C1 segment of cervical spinal cord (tissue), 14 donors: ENCODE data around the gene SLC35C1.
"Not testable (repeated sequence)": the region's sequence is repeated elsewhere in the genome, so short reads cannot be mapped to it uniquely, and the experiment has no call there.

Experiments
- DNase-seq, 14 donors: peaks; one replicate each; lab custom pipeline; 2025; lab: John Stamatoyannopoulos, UW

SLC35C1 gene

GRCh38 chr11:45788887-45789286, 16.1 kb upstream of the SLC35C1 start:
- DNase-seq = no peak

GRCh38 chr11:45791524-45791923, 13.4 kb upstream of the SLC35C1 start:
- DNase-seq = no peak

- no peak for DNase-seq
Measured at GRCh38 chr11:45794169-45794568, 10.8 kb upstream of the SLC35C1 start.

- no peak for DNase-seq
Measured at GRCh38 chr11:45795379-45795778, 9.6 kb upstream of the SLC35C1 start.

GRCh38 chr11:45796461-45796861, 8.5 kb upstream of the SLC35C1 start:
- no peak for DNase-seq

GRCh38 chr11:45798793-45799441, 6.0 kb upstream of the SLC35C1 start:
- DNase-seq = no peak

GRCh38 chr11:45799562-45799961, 5.4 kb upstream of the SLC35C1 start:
- no peak for DNase-seq

- DNase-seq = no peak
Measured at GRCh38 chr11:45800261-45800660, 4.7 kb upstream of the SLC35C1 start.

GRCh38 chr11:45801723-45802315, 3.1 kb upstream of the SLC35C1 start:
- no peak for DNase-seq

- no peak for DNase-seq
Measured at GRCh38 chr11:45802531-45803317, 2.2 kb upstream of the SLC35C1 start.

- DNase-seq = peak in 12 of 14 donors; percentile 19 to 66 (median 50)
Measured at GRCh38 chr11:45803971-45804760, 783 bp upstream of the SLC35C1 start.

- DNase-seq = peak in 3 of 14 donors; percentile 38 to 60 (median 48)
Measured at GRCh38 chr11:45805305-45806071, 539 bp downstream of the SLC35C1 start.

- DNase-seq = no peak
Measured at GRCh38 chr11:45806072-45806933, 1.4 kb downstream of the SLC35C1 start.

GRCh38 chr11:45806937-45807791, 2.2 kb downstream of the SLC35C1 start:
- no peak for DNase-seq

GRCh38 chr11:45807792-45808238, 2.9 kb downstream of the SLC35C1 start:
- DNase-seq = no peak

GRCh38 chr11:45808427-45808826, 3.5 kb downstream of the SLC35C1 start:
- DNase-seq = not testable (repeated sequence)

GRCh38 chr11:45809456-45810395, 4.8 kb downstream of the SLC35C1 start:
- no peak for DNase-seq
